HEK293 (cell line): ENCODE data around the gene CLEC16A.

Experiments used
- SCRT2 ChIP-seq: fragments of 450-650 bp; formaldehyde crosslinking; IDR thresholded peaks from 2 replicates; pipeline ENCODE4 v1.5.1; 2016; ENCODE audit warnings: missing biosample characterization, missing genetic modification characterization
- SETDB1 ChIP-seq: IDR thresholded peaks from one replicate; pipeline ENCODE4 v1.6.1; 2017; ENCODE audit warnings: mild to moderate bottlenecking, low read length, moderate library complexity, mixed read lengths; ENCODE audit not compliant: insufficient read length
- YY1 ChIP-seq: fragments of 450-650 bp; formaldehyde crosslinking; IDR thresholded peaks from 2 replicates; pipeline ENCODE4 v1.5.1; 2018; ENCODE audit warnings: missing biosample characterization, missing genetic modification characterization
- ZBTB1 ChIP-seq: fragments of 450-650 bp; formaldehyde crosslinking; IDR thresholded peaks from 2 replicates; pipeline ENCODE4 v1.5.1; 2016; ENCODE audit warnings: missing biosample characterization, missing genetic modification characterization
- ZBTB17 ChIP-seq: fragments of 450-650 bp; formaldehyde crosslinking; IDR thresholded peaks from 2 replicates; pipeline ENCODE4 v1.5.1; 2016; ENCODE audit warnings: missing biosample characterization, missing genetic modification characterization
- ZEB2 ChIP-seq: fragments of 450-650 bp; formaldehyde crosslinking; IDR thresholded peaks from 2 replicates; pipeline ENCODE4 v1.5.1; 2016; ENCODE audit warnings: missing biosample characterization, missing genetic modification characterization
- ZNF10 ChIP-seq: fragments of 450-650 bp; formaldehyde crosslinking; IDR thresholded peaks from 2 replicates; pipeline ENCODE4 v1.5.1; 2017; ENCODE audit warnings: missing biosample characterization, missing genetic modification characterization
- ZNF138 ChIP-seq: fragments of 450-650 bp; formaldehyde crosslinking; IDR thresholded peaks from 2 replicates; pipeline ENCODE4 v1.5.1; 2016; ENCODE audit warnings: missing biosample characterization, missing genetic modification characterization, borderline replicate concordance
- ZNF621 ChIP-seq: fragments of 450-650 bp; formaldehyde crosslinking; IDR thresholded peaks from 2 replicates; pipeline ENCODE4 v1.5.1; 2017; ENCODE audit warnings: missing biosample characterization, missing genetic modification characterization
- ZNF629 ChIP-seq: fragments of 450-650 bp; formaldehyde crosslinking; IDR thresholded peaks from 2 replicates; pipeline ENCODE4 v1.5.1; 2017; ENCODE audit warnings: missing biosample characterization, missing genetic modification characterization
- TF ChIP-seq, protein P1 (sequence below): fragments of 450-650 bp; formaldehyde crosslinking; IDR thresholded peaks from 2 replicates; pipeline ENCODE4 v1.5.1; 2016; ENCODE audit warnings: missing biosample characterization, missing genetic modification characterization
- TF ChIP-seq, protein P2 (sequence below): fragments of 450-650 bp; formaldehyde crosslinking; IDR thresholded peaks from 2 replicates; pipeline ENCODE4 v1.5.1; 2016; ENCODE audit warnings: missing biosample characterization, missing genetic modification characterization, low read depth
- TF ChIP-seq, protein P3 (sequence below): fragments of 450-650 bp; formaldehyde crosslinking; IDR thresholded peaks from 2 replicates; pipeline ENCODE4 v1.5.1; 2016; ENCODE audit warnings: missing biosample characterization, missing genetic modification characterization

DNA sequence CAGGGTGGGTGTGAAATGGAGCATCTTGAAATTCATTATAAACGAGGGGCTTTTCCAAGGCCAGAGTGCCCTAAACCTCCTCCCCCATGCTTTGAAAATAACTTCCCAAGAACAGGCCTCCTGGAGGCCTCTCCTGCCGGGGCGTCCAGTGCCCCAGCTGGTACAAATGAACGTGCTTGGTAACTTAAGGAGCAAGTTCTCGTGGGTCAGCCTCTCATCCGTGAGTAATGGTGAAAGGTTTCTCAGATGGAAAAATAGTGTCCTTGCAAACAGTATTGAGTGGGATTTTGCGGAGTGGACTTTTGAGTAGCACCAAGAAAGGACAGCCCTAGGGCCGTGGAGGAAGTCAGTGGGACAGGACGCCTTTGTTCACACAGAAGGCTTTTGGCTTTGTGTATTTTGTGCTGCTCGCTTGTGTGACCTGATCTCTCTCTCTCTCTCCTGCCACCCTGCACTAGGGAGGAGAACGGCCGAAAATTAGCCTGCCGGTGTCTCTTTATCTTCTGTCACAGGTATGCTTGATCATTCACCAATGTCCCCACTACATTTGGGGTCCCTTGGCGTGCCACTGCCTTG lies 34.6 kb downstream of the CLEC16A start:
- TF ChIP-seq ZEB2 (no peak), SETDB1 (no peak), ZNF629 (tag by site-specific recombination) (no peak), ZBTB1 (tag by site-specific recombination) (no peak), SCRT2 (tag by site-specific recombination) (no peak), ZNF138 (no peak), YY1 (tag by site-specific recombination) (no peak), ZNF621 (tag by site-specific recombination) (no peak), ZBTB17 (tag by site-specific recombination) (no peak), ZNF10 (tag by site-specific recombination) (no peak)
- TF ChIP-seq, protein P1, sequence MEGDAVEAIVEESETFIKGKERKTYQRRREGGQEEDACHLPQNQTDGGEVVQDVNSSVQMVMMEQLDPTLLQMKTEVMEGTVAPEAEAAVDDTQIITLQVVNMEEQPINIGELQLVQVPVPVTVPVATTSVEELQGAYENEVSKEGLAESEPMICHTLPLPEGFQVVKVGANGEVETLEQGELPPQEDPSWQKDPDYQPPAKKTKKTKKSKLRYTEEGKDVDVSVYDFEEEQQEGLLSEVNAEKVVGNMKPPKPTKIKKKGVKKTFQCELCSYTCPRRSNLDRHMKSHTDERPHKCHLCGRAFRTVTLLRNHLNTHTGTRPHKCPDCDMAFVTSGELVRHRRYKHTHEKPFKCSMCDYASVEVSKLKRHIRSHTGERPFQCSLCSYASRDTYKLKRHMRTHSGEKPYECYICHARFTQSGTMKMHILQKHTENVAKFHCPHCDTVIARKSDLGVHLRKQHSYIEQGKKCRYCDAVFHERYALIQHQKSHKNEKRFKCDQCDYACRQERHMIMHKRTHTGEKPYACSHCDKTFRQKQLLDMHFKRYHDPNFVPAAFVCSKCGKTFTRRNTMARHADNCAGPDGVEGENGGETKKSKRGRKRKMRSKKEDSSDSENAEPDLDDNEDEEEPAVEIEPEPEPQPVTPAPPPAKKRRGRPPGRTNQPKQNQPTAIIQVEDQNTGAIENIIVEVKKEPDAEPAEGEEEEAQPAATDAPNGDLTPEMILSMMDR (tag by site-specific recombination), result no peak
- TF ChIP-seq, protein P2, sequence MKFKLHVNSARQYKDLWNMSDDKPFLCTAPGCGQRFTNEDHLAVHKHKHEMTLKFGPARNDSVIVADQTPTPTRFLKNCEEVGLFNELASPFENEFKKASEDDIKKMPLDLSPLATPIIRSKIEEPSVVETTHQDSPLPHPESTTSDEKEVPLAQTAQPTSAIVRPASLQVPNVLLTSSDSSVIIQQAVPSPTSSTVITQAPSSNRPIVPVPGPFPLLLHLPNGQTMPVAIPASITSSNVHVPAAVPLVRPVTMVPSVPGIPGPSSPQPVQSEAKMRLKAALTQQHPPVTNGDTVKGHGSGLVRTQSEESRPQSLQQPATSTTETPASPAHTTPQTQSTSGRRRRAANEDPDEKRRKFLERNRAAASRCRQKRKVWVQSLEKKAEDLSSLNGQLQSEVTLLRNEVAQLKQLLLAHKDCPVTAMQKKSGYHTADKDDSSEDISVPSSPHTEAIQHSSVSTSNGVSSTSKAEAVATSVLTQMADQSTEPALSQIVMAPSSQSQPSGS, result no peak
- TF ChIP-seq, protein P3, sequence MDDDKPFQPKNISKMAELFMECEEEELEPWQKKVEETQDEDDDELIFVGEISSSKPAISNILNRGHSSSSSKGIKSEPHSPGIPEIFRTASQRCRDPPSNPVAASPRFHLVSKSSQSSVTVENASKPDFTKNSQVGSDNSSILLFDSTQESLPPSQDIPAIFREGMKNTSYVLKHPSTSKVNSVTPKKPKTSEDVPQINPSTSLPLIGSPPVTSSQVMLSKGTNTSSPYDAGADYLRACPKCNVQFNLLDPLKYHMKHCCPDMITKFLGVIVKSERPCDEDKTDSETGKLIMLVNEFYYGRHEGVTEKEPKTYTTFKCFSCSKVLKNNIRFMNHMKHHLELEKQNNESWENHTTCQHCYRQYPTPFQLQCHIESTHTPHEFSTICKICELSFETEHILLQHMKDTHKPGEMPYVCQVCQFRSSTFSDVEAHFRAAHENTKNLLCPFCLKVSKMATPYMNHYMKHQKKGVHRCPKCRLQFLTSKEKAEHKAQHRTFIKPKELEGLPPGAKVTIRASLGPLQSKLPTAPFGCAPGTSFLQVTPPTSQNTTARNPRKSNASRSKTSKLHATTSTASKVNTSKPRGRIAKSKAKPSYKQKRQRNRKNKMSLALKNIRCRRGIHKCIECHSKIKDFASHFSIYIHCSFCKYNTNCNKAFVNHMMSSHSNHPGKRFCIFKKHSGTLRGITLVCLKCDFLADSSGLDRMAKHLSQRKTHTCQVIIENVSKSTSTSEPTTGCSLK, result no peak
